CD4-positive, alpha-beta T cell treated with Interleukin-4 for 1 hour (primary cell): ENCODE measurements around the gene GREB1.

Experiments used
- DNase-seq, 2 donors: peaks; one replicate each; pipeline ENCODE4 v3.0.0-alpha.2; 2020 to 2022

The GREB1 gene

GRCh38 chr2:11669454-11670291, 135.8 kb downstream of the GREB1 start, which contains the start of gene NTSR2:
Gene NTSR2, minus strand, starts transcription at chr2:11670195. Its CDS starts 66 bp downstream, at chr2:11670129.
- peak in 1 of 2 donors; percentile 9 for DNase-seq

- DNase-seq: no peak
Observed at GRCh38 chr2:11672407-11672806, 138.6 kb downstream of the GREB1 start.

- DNase-seq: no peak
Observed at GRCh38 chr2:11674983-11675382, 141.1 kb downstream of the GREB1 start.

- DNase-seq: no peak
Observed at GRCh38 chr2:11675423-11676112, 141.7 kb downstream of the GREB1 start.

DNA sequence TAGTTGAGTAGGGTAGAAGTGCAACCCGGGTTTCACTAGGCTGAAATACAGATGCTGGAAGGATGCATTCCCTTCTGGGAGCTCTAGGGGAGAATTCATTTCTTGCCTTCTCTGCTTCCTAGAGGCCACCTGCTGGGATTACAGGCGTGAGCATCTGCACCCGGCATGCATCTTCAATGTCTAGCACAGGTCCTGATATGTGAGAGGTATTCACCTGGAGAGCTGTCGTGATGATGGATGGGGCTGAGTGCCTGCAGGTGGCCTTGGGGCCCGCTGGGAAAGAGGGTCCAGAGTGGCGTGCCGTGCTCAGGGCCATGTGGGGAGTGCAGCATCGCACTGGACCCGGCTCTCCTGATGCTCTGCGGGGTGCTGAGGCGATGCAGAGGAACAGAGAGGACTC, 142.8 kb downstream of the GREB1 start:
- DNase-seq: no peak

- no peak for DNase-seq
Observed at GRCh38 chr2:11677136-11678055, 143.6 kb downstream of the GREB1 start.

DNA sequence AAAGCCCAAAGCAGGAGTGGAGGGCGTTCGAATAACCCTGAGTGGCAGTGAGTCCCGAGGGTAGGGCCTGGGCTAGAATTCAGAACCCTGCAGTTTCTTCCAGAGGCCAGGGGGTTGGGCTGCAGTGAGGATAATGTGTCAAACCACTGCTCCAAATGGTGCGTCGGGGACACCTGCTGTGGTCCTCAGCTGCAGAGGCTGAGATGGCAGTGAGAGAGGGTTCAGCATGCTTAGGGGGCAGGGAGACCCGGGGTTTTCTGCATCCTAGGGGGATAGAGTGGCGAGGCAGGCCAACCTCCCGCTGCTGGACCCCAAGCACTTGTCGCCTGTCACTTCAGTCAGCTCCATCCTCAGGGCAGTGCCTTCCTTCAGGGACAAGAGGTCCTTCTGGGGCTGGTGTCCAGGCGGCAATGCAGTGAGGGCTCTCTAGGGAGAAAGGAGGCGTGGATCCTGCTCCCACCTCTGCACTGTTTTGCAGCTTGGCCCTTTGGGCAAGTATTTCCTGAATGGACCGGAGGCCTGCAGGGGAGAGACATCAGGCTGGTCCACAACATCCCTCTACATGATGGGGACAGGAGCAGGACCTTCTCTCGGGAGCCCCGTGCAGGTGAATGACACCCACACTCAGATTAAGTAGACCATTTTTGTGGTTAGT, 144.6 kb downstream of the GREB1 start:
- no peak for DNase-seq

DNA sequence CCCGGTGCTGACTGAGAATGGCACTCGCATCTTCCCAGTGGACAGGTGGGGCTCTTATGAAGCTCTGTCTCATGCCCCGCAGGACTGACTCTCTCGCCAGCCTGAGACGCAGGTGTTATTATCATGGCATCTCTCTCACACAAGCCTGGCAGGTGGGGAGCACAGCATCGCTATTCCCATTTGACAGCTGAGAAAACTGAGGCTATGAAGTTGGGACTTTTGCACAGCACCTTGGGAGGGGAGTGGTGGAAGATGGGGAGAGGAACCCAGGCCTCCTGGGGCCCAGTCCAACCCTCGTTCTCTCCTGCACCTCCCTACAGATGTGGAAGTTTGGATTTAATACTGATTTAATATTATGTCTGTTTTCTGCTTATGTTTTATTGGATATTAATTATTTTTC, 145.2 kb downstream of the GREB1 start:
- no peak for DNase-seq

DNA sequence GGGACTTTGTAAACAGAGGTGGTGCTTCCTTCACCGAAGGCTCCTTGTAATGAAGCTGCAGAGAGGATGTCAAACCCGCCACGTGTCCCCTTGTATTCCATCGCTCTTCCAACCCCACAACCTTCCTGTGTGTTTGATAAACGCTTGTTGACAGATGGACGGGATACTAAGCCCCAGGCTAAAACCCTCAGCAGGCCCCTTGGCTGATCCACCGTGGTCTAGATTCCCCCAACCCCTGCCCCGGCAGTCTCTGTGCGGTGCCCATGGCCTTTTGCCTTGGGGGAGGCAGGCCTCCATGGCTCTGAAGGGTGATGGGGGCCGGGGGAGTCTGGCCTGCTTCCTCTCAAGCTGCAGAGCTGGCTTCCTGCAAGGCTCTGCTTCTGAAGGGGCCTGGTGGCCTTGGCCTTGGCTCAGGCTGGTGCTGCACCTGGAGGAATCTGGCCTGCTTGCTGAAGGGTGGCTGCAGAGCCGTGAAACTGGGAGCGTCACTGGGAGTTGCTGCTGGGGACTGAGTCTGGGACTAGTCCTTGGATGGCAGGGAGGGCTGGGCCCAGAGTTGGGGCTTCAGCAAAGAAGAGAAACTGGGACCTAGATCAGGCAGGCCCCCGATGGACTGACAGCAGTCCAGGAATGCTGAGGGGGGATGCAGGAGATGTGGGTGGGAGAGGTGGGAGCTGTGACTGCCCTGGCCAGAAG, 145.8 kb downstream of the GREB1 start:
- no peak for DNase-seq

DNA sequence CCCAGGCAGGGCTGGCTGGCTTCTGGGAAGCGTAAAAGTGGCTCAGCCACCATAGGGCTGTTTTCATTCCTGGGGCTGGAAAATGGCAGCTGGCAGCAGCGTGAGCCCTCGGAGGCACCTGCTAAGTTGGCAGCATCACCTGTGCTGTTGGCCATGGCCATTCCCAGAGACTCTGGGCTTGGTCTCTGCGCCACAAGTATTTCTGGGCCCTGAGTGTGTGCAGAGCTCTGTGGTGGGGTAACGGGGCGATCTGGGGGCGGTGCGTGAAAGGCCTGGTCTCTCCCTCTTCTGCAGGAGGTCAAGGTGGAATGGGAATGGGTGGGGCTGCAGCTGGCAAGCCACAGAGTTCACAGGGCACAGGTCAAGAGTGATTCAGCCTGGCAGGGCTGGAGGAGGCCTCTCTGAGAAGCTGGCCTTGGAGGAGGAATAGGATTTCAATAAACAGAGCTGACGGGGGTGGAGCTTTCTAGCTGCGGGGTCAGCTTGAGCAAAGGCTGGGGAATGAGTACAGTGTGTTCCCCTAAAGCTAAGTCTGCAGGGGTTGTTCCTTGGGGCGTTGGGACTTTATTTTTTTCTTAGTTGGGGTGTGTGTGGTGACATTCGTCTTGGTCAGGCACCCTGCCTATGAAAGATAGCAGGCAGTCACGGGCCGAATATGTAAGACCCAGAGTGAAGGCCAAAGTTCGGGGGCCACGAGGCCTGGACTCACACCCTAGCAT, 146.5 kb downstream of the GREB1 start:
- no peak for DNase-seq

- no peak for DNase-seq
Observed at GRCh38 chr2:11680901-11681721, 147.3 kb downstream of the GREB1 start.

DNA sequence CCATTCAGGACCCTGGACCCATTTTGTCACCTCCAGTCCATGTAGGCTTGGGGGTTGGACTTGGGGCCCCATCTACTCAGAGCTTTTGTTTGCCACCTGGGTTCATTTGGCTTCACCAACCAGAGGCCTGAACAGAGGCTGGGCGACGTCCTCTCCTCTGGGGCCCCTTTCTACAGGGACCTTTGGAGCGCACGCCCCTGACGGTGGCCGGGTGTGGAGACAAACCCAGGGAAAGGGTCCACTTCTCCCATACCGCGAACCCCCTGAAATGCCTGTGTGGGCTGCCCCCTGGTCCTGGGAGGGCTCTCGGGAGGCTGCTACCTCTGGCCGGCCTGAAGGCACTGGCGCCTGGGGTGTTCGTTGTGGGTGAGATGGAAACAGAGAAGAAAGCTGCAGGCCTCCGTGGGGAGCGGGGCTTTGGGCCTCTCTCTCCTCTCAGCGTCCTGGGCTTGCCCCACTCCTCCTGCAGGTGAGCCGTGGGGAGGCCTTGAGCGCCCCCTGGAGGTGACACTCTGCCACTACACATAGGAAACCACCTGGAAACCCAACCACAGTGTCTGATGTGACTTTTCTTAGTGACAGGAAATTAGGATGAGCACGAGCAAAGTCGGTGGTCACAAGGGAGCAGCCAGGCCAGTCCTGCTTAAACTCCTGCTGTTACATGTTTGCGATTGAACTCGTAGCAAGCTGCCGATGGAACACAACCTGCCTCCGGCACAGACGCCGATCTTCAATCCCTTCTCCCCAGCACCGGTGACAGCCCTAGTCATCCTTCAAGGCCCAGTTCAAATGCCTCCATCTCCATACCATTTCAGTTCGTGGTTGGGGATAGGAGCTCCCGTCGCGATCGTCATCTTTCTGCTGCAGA, 148.1 kb downstream of the GREB1 start:
- peak; percentile 38 to 52 for DNase-seq

GRCh38 chr2:11682590-11682915, 148.7 kb downstream of the GREB1 start:
- DNase-seq: no peak

- DNase-seq: no peak
Observed at GRCh38 chr2:11683476-11683875, 149.6 kb downstream of the GREB1 start.

- no peak for DNase-seq
Observed at GRCh38 chr2:11683966-11684365, 150.1 kb downstream of the GREB1 start.

- no peak for DNase-seq
Observed at GRCh38 chr2:11684894-11685460, 151.1 kb downstream of the GREB1 start.

DNA sequence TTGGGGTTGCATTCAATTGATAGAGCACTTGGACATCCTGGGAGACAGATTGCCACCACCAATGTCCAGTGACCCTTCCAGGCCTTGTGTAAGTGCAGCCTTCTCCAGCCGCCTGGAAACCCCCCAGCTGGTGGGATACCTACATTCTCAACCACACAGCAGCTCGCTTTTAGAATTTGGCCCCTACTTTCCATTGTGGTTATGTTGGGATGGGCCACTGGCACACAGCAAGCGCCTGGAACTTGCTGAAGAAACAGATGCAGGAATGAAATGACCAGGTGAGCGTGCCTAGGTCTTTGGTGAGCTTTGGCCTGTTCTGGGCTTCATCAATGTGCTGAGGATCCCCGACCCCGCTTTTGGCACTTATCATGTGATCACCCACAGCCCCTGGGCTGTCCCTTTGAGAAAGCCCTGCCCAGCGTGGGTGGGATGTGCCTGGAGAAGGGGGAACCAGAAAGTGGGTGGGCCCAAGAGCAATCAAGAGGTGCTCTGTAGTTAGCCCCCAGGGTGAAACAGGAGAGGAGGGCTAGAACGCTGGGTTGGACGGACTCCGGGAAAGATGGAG, 152.1 kb downstream of the GREB1 start:
- no peak for DNase-seq

DNA sequence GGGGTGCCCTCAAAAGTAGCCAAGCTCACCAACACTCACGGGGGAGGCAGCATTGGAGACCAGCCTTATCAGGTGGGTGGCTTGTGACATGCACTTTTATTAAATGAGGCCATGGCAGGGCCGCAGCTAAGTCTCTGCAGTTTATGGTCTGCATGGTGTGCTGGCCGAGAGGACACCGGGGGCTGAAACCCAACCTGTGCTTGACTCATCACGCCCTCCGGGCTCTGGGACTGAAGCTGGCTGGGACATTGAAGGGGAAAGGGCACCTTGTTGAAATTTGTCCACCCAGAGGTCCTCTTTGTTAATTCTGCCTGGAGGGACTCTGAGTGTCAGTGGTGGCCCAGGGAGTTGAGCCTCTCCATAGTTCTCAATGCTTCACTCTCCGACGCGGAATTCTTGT, 153.9 kb downstream of the GREB1 start:
- no peak for DNase-seq
